ENCODE data around the gene THAP4.

The THAP4 gene

DNA sequence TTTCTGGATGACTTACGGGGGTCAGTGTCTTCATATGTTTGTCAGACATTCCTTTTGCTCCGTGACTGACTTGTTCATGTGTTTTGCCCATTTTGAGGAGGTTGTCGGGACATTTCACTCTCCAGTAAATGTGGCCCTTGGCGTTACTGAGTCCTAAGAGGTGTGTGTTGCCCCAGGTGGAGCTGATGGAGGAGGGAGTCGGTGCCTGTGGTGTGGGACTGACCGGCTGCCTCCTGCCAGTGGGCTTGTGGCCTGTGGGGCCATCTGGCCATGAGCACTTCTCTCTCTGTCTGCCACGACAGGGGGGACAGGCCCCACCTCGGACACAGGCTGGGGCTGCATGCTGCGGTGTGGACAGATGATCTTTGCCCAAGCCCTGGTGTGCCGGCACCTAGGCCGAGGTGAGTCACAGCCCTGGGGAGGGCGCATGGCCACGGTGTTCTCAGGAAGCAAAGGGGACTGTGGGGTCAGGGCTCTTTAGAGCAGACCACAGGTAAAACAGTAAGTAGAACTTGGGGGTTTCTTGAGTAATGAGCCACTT lies 16.3 kb upstream of the THAP4 start:
- TF ChIP-seq SIN3A (IDR thresholded peaks at IDR 0.05; ENCODE audit: borderline replicate concordance, insufficient read depth, low read length) = no peak
- TF ChIP-seq, protein P1, sequence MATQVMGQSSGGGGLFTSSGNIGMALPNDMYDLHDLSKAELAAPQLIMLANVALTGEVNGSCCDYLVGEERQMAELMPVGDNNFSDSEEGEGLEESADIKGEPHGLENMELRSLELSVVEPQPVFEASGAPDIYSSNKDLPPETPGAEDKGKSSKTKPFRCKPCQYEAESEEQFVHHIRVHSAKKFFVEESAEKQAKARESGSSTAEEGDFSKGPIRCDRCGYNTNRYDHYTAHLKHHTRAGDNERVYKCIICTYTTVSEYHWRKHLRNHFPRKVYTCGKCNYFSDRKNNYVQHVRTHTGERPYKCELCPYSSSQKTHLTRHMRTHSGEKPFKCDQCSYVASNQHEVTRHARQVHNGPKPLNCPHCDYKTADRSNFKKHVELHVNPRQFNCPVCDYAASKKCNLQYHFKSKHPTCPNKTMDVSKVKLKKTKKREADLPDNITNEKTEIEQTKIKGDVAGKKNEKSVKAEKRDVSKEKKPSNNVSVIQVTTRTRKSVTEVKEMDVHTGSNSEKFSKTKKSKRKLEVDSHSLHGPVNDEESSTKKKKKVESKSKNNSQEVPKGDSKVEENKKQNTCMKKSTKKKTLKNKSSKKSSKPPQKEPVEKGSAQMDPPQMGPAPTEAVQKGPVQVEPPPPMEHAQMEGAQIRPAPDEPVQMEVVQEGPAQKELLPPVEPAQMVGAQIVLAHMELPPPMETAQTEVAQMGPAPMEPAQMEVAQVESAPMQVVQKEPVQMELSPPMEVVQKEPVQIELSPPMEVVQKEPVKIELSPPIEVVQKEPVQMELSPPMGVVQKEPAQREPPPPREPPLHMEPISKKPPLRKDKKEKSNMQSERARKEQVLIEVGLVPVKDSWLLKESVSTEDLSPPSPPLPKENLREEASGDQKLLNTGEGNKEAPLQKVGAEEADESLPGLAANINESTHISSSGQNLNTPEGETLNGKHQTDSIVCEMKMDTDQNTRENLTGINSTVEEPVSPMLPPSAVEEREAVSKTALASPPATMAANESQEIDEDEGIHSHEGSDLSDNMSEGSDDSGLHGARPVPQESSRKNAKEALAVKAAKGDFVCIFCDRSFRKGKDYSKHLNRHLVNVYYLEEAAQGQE (IDR thresholded peaks at IDR 0.05; ENCODE audit: insufficient read depth in 1 of 2, low read depth in 2 of 2, low read length in 2 of 2) = no peak
- no peak for TF ChIP-seq POLR2AphosphoS5 (IDR thresholded peaks at IDR 0.05; ENCODE audit: low read depth, low read length)
- no peak for TF ChIP-seq TAF1 (IDR thresholded peaks at IDR 0.05; ENCODE audit: borderline replicate concordance, insufficient read depth, low read length)
- no peak for TF ChIP-seq FOXP2 (optimal IDR thresholded peaks at IDR 0.05; ENCODE audit: borderline replicate concordance, extremely low read depth, extremely low read length, insufficient read depth)

DNA sequence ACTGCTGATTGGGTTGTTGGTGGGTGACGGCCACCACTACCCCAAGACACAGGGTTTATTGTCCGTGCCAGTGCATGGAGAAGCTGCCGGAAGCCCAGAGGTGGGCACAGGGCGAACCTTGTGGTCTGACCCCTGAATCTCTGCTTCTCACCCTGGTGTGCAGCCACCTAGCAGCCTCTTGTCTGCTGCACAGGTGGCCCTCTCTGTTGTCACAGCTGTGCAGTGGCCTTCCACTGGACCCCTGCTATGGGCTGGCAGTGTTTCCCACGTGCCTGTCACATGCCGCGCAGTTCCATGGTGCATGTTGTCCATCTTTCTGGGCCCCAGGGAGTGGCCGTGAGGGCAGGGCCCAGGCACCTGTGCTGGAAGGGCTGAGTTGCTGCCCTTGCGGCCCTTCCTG lies 15.8 kb upstream of the THAP4 start:
- TF ChIP-seq TAF1 (IDR thresholded peaks at IDR 0.05; ENCODE audit: borderline replicate concordance, insufficient read depth, low read length) (no peak), SIN3A (IDR thresholded peaks at IDR 0.05; ENCODE audit: borderline replicate concordance, insufficient read depth, low read length) (no peak), FOXP2 (optimal IDR thresholded peaks at IDR 0.05; ENCODE audit: borderline replicate concordance, extremely low read depth, extremely low read length, insufficient read depth) (no peak), POLR2AphosphoS5 (IDR thresholded peaks at IDR 0.05; ENCODE audit: low read depth, low read length) (no peak)
- TF ChIP-seq, protein P1 (IDR thresholded peaks at IDR 0.05; ENCODE audit: insufficient read depth in 1 of 2, low read depth in 2 of 2, low read length in 2 of 2) = no peak

DNA sequence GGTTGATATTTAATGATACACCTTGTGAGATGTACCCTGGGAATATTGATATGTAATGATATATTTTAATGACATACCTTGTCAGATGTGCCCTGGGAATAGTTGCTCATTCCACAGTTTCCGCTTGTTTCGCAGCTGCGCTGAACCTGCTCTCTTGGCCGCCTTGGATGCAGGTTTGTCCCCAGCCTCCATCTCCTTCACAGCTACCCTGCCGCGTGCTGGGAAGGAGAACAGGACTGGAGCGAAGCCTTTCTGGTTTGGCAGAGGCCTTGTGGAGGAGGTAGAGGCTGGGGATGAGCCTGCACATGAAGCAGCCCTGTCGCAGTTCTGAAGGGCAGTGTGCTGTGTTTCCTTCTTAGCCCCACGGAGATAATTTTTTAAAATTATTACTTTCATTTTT lies 15.2 kb upstream of the THAP4 start:
- TF ChIP-seq FOXP2 (optimal IDR thresholded peaks at IDR 0.05; ENCODE audit: borderline replicate concordance, extremely low read depth, extremely low read length, insufficient read depth) (no peak), POLR2AphosphoS5 (IDR thresholded peaks at IDR 0.05; ENCODE audit: low read depth, low read length) (no peak), SIN3A (IDR thresholded peaks at IDR 0.05; ENCODE audit: borderline replicate concordance, insufficient read depth, low read length) (no peak), TAF1 (IDR thresholded peaks at IDR 0.05; ENCODE audit: borderline replicate concordance, insufficient read depth, low read length) (no peak)
- TF ChIP-seq, protein P1 (IDR thresholded peaks at IDR 0.05; ENCODE audit: insufficient read depth in 1 of 2, low read depth in 2 of 2, low read length in 2 of 2) = no peak

DNA sequence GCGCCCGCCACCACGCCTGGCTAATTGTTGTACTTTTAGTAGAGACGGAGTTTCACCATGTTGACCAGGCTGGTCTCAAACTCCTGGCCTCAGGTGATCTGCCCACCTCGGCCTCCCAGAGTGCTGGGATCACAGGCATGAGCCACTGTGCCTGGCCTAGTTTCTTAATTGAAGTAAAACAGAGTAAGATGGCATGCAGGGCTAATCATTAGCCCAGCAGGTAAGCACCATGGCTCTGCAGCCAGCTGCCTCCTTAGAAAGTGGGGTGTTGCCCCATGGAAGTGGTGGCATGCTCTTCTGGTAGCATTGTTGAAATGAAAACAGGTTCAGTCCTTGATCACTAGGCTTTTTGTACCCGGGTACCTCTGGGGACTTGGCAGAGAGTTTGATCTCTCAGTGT lies 13.0 kb upstream of the THAP4 start:
- TF ChIP-seq TAF1 (IDR thresholded peaks at IDR 0.05; ENCODE audit: borderline replicate concordance, insufficient read depth, low read length) (no peak), SIN3A (IDR thresholded peaks at IDR 0.05; ENCODE audit: borderline replicate concordance, insufficient read depth, low read length) (no peak), FOXP2 (optimal IDR thresholded peaks at IDR 0.05; ENCODE audit: borderline replicate concordance, extremely low read depth, extremely low read length, insufficient read depth) (no peak), POLR2AphosphoS5 (IDR thresholded peaks at IDR 0.05; ENCODE audit: low read depth, low read length) (no peak)
- TF ChIP-seq, protein P1 (IDR thresholded peaks at IDR 0.05; ENCODE audit: insufficient read depth in 1 of 2, low read depth in 2 of 2, low read length in 2 of 2) = no peak

DNA sequence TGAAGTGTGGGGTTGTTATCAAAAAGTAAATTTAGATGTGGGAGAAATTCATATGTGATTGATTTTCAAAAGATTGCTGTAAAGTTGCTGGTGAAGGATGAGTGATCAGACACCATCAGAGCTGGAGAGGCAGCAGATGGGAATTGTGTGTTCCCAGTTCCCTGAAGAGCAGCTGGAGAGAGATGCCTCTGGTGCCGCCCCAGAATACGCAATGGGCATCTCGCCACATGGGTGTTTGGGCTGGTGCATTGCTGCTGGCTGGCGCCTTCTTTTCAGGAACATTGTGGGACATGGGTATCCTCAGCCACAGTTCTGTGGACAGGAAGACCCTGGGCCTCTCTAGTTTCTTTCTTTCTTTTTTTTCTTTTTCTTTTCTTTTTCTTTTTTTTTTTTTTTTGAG lies 12.4 kb upstream of the THAP4 start:
- TF ChIP-seq, protein P1 (IDR thresholded peaks at IDR 0.05; ENCODE audit: insufficient read depth in 1 of 2, low read depth in 2 of 2, low read length in 2 of 2) = no peak
- TF ChIP-seq POLR2AphosphoS5 (IDR thresholded peaks at IDR 0.05; ENCODE audit: low read depth, low read length) (no peak), TAF1 (IDR thresholded peaks at IDR 0.05; ENCODE audit: borderline replicate concordance, insufficient read depth, low read length) (no peak), SIN3A (IDR thresholded peaks at IDR 0.05; ENCODE audit: borderline replicate concordance, insufficient read depth, low read length) (no peak), FOXP2 (optimal IDR thresholded peaks at IDR 0.05; ENCODE audit: borderline replicate concordance, extremely low read depth, extremely low read length, insufficient read depth) (no peak)
